DMS 273 (cell line): ENCODE results near the gene NUB1.
A peak's percentile ranks its signal among the peaks of the same experiment; 100 is the strongest.

Experiments used
- DNase-seq: peaks from one replicate; lab custom pipeline; 2025; ENCODE audit not compliant: unreplicated experiment; lab: John Stamatoyannopoulos, UW

The NUB1 gene

GRCh38 chr7:151376218-151376902, 34.7 kb downstream of the NUB1 start:
- no peak for DNase-seq

GRCh38 chr7:151377406-151377805, 35.8 kb downstream of the NUB1 start:
- no peak for DNase-seq

DNA sequence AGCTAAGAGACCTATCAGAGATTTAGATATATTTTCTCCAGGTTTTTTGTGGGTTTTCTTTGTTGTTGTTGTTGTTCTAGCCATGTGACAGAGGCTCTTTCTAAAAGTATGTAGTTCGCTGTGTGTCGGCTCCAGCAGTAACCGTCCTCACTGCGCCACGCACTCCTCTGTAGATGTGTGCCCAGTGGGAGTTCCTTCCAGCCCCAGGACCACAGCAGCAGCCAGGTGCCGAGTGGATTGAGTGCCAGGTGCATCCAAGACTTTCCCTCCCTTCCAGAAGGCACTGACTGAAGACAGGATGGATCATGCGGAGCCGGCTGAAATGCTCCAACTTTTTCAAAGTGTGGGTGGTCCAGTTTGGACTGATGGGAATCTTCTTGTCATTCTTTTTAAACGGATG, 36.4 kb downstream of the NUB1 start:
- DNase-seq, result no peak

- DNase-seq, result no peak
Observed at GRCh38 chr7:151378496-151379192, 37.0 kb downstream of the NUB1 start.

- no peak for DNase-seq
Observed at GRCh38 chr7:151379193-151379520, 37.5 kb downstream of the NUB1 start.

GRCh38 chr7:151379534-151380198, 38.1 kb downstream of the NUB1 start:
- DNase-seq, result no peak

DNA sequence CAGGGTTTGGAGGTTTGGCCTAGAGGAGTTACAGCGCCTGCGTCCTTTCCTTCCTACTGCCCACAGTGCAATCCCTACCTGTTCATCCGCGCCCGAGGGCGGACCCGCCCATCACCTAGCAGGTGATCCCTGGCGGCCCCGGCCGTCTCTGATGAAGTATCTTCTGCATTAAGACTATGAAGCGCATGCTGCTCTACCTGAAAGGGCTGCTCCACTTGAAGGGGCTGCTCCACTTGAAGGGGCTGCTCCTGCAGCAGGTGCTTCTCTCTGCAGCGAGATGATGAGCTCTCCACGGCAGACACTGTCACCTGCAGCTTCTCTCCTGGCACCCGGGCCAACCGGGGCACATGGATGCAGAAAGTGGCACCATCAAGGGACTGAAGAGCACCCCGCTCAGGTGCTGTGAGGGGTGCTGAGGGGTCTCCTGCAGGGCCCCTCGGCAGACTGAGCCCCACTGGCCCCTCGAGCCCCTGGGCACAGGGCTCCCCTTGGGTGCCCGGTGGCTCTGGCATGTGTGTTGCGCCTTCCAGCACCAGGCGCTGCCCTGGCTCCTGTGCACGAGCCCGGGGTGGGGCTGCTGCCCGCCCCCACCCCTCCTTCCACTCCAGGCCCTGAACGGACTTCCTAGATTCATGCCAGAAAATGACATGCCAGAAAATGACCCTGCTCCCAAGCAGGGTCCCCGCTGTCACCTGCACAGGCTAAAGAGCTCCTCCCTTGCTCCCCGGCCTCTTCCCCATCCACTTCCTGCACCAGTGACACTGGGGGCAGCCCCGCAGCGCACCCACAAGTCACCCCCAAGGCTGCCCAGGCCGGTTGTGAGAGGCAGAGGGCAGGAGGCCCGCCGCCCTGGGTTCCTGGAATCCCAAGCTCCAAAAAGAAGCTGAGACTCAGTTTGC, 38.8 kb downstream of the NUB1 start:
- DNase-seq, result no peak

- no peak for DNase-seq
Observed at GRCh38 chr7:151381098-151381347, 39.4 kb downstream of the NUB1 start.

- DNase-seq, result peak; percentile 62
Observed at GRCh38 chr7:151381348-151382078, 39.9 kb downstream of the NUB1 start.

DNA sequence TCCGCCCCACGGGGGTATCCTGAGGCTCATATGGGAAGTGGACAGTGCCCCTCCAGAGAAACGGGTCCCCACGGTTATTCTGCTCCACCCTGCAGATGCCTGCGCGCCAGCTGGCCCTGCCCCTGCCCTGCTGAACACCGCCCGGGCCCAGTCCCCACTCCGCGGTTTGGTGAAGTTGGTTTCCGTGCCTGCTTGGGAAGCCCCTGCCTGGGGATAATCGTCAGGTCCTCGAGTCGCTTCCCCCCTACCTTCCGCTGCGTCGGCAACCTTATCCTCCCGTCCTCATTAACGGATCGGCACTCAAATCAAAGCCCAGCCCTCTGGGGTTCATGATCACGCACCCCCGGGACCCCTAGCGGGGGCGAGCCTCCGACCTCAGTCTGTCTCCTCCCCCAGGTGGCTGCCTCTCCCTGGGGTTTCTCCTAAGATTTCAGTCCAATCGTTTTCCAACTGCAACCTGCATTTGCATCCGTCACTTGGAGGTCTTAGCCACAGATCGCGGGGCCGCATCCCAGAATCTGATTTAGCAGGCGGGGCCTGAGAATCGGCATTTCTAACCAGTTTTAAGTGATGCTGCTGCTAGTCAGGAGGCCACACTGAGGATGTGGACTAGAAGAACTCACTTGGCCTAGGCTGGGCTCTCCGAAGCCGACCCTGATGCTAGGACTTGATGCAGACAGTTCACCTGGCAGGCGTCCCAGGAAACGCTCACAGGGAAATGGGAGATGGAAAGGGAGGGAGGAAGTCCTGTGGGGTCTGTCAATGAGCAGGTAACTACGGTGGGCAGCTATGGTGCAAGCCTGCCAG, 40.7 kb downstream of the NUB1 start:
- peak; percentile 60 for DNase-seq

DNA sequence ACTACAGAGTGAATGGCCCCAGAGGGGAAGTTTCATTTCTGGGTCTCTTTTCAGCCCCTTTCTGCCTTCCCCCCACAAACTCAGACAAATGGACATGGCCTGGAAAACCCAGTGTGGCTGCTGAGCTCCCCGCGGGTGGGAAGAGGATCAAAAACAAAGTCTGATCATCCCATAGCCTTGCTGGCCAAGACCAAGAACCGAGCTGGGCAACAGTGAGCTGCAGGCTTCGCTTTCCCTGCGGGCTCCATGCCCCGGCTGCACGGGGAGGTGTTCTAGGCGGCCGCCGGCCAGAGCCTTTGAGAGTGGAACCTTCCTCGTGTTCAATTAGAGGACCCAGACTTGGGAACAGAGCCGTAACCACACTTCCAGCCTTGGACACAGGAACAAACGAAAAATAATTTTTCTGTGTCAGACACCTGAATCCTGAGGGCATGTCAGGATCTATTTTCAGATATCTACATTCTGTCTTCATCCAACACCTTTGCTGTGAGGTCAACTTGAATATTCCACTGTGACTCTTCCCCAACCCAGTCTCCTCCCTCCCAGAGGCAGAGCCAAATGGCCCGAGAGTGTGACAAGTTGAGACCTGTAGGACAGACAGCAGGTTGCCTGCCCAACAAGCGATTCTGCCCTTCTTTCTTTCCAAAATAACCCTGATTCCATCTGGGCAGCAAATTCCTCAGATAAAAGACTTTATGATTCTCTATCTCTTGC, 42.2 kb downstream of the NUB1 start:
- peak; percentile 79 for DNase-seq

DNA sequence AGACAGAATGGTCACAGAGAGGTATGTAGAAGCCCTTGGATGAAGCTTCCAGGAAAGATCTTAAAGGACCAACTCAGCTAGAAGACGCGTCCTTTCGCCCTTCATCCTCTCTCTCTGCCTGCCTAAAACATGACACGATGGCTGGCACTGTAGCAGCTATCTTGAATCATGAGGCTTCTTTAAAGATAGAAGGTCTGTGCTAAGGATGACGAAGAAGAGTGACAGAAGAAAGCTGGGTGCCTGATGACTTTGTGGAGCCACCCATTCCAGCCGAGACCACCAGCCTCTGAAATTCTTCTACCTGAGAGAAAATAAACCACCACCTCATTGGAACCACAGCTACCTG, 42.7 kb downstream of the NUB1 start:
- no peak for DNase-seq

DNA sequence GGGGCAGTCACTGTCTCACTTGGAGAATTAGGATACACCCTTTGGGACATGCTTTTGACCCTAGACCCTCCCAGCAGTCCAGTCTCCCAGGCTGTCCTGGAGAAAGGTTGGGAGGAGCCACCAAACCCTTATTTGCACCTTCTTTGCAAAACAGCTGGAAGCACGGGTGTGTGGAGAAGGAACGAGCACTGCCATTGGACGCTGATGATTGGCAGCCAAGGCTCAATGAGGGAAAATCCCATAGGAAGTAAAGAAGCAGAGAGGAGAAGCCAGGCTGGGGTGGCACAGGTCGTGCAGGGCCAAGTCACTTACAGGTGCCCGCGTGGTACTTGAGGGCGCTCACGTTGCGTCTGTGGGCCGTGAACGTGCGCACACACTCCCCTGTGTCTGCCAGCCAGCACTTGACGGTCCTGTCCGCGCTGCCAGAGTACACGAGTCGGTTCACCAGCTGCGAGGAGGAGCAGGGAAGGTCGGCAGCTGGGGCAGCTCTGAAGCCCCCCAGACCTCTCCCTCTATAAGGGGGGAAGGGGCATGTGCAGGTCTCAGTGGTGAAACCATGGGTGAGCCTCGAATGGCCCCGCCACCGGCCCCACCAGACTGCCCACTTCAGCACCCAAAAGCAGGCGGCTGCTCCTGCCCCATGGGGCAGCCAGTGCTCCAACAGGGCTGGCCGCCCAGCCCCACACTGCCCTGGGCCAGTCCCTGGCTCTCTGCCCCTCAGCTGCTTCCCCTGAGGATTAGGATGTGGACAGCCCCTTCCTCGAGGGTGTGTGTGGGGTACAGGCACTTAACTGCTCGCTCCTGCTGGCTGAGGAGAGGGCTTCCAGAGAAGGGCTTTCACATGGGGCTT, 43.4 kb downstream of the NUB1 start:
- no peak for DNase-seq

- no peak for DNase-seq
Observed at GRCh38 chr7:151385626-151386300, 44.2 kb downstream of the NUB1 start.

- DNase-seq, result no peak
Observed at GRCh38 chr7:151386301-151387160, 44.9 kb downstream of the NUB1 start.

DNA sequence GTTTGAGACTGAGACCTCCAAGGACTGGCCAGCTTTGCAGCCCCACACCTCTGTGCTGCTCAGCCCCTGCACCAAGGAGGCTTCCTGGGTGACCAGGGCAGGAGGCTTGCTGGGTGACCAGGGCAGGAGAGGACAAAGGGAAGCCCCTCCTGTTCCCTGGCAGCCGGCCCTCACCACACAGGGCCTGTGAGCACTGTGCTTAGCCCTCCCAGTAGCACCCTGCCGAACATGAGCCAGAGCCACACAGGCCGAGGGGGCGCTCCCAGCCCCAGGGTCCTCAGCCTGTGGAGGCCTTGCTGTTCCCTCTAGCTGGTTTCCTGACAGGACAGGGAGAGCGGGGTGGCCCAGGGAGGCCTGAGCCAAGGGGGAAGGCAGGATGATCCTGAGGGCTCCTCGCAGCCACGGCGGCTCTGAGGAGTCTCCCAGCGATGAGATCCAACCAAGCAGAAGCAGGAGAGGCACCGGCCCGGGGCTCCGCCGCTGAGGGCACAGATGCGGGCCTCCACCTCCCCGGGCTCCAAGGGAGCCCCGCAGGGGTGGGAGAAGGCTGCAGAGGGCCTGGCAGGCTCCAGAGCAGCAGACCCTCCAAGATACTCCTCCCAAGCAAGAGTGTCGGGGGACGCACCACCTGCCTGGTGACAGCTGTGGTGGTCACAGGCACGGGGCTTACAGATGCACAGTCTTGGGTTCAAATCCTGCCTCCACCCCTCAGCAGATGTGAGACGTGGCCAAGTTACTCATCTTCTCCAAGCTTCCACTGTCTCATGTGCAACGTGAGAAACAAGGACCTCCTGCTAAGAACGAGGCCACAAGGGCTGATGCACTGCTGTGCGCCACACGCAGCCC, 45.8 kb downstream of the NUB1 start:
- DNase-seq, result no peak

DNA sequence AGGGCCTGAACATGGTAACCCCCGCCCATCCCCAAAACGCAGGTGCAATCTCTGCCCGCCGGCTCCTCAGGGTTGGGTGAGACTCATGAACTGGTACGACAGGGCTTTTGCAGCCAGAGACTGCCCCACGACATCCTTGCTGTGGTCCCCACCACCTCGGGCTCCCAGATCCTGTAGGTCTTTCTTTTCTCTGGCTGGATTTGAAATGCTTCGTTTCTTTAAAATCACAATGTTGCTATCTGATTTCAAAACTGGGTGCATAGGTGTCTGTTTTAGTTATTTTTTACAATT, 46.3 kb downstream of the NUB1 start:
- no peak for DNase-seq
